H1 (cell line): ENCODE data around the gene RNASE3. TPM values are rescaled to one million over a fixed set of nuclear protein-coding genes. Genes with fewer than 3 reads are reported as not detected.
A peak's percentile ranks its signal among the peaks of the same experiment; 100 is the strongest.
"Not testable (repeated sequence)": the region's sequence is repeated elsewhere in the genome, so short reads cannot be mapped to it uniquely, and the experiment has no call there.

Source experiments
- CTCF ChIA-PET: fragments of 300-600 bp; sonication (Branson Sonifier 250); formaldehyde crosslinking; loops from one replicate; lab custom pipeline; 2021; ENCODE audit not compliant: partially characterized antibody; lab: Charles Lee
- POLR2A ChIA-PET: fragments of 300-600 bp; sonication (Branson Sonifier 250); formaldehyde crosslinking; loops from one replicate; lab custom pipeline; 2021; ENCODE audit warnings: inconsistent platforms; ENCODE audit not compliant: partially characterized antibody; lab: Charles Lee
- DNase-seq, 2 experiments: peaks; one replicate each; pipeline versions ENCODE4 v3.0.0 to v3.0.0-alpha.2; 2010 to 2022; ENCODE audit warnings: low spot score in 2 of 2, low read depth in 1 of 2, mixed read lengths in 1 of 2
- FAIRE-seq: peaks from 2 replicates; lab custom pipeline; 2011; peaks lifted over from hg19 to GRCh38; lab: Jason Lieb, UNC
- H2AFZ ChIP-seq: 2 replicates; pipeline ENCODE4 v1.8.1; 2012; ENCODE audit warnings: low read length, inconsistent platforms
- H2AK5ac ChIP-seq: 2 replicates; pipeline ENCODE4 v1.6.1; 2013; ENCODE audit warnings: low read depth, low read length
- H2BK120ac ChIP-seq: replicated peaks from 2 replicates; pipeline ENCODE3; 2013; ENCODE audit warnings: low read depth, low read length, inconsistent platforms
- H2BK12ac ChIP-seq: 2 replicates; pipeline ENCODE4 v1.6.1; 2013; ENCODE audit warnings: low read depth, low read length
- H2BK15ac ChIP-seq: 2 replicates; pipeline ENCODE4 v1.6.1; 2013; ENCODE audit warnings: low read length
- H2BK20ac ChIP-seq: 2 replicates; pipeline ENCODE4 v1.6.1; 2013; ENCODE audit warnings: low read length
- H2BK5ac ChIP-seq: 2 replicates; pipeline ENCODE4 v1.6.1; 2013; ENCODE audit warnings: low read depth, low read length
- H3K14ac ChIP-seq: 2 replicates; pipeline ENCODE4 v1.6.1; 2013; ENCODE audit warnings: inconsistent platforms; ENCODE audit not compliant: insufficient read length
- H3K18ac ChIP-seq: 2 replicates; pipeline ENCODE4 v1.6.1; 2013; ENCODE audit warnings: low read length; ENCODE audit errors: extremely low read depth
- H3K23ac ChIP-seq: 2 replicates; pipeline ENCODE4 v1.6.1; 2013; ENCODE audit warnings: inconsistent platforms; ENCODE audit not compliant: insufficient read length
- H3K23me2 ChIP-seq: 2 replicates; pipeline ENCODE4 v1.6.1; 2013; ENCODE audit warnings: low read depth, low read length
- H3K27ac ChIP-seq: 2 replicates; pipeline ENCODE4 v1.6.1; 2011; ENCODE audit warnings: low read depth, low read length, inconsistent platforms
- H3K27me3 ChIP-seq, 4 experiments: replicated peaks in 1 of 4; 1 replicate in 1 of 4; 2 replicates in 3 of 4; pipeline versions ENCODE4 v1.6.1 to v1.8.1; 2011 to 2013; ENCODE audit warnings: low read length in 3 of 4, mild to moderate bottlenecking in 3 of 4, inconsistent platforms in 2 of 4, mixed read lengths in 2 of 4, moderate library complexity in 1 of 4; ENCODE audit not compliant: control insufficient read depth in 3 of 4, insufficient read depth in 3 of 4; ENCODE audit errors: extremely low read depth in 1 of 4
- H3K36me3 ChIP-seq, 4 experiments: 2 replicates each; pipeline versions ENCODE4 v1.6.1 to v1.8.1; 2011 to 2013; ENCODE audit warnings: mild to moderate bottlenecking in 4 of 4, low read length in 3 of 4, moderate library complexity in 2 of 4, control low read depth in 1 of 4, inconsistent platforms in 1 of 4; ENCODE audit not compliant: insufficient read depth in 4 of 4, control insufficient read depth in 2 of 4
- H3K4ac ChIP-seq: replicated peaks from 2 replicates; pipeline ENCODE3; 2013; ENCODE audit warnings: low read length, low read depth, mixed read lengths, inconsistent platforms; ENCODE audit not compliant: insufficient read length
- H3K4me1 ChIP-seq, 4 experiments: replicated peaks in 1 of 4; 1 replicate in 1 of 4; 2 replicates in 3 of 4; pipeline versions ENCODE4 v1.6.1 to v1.8.1; 2011 to 2013; ENCODE audit warnings: low read length in 3 of 4, inconsistent platforms in 2 of 4, mixed read lengths in 1 of 4; ENCODE audit not compliant: insufficient read depth in 4 of 4, control insufficient read depth in 3 of 4
- H3K4me2 ChIP-seq, 2 experiments: 2 replicates each; pipeline versions ENCODE4 v1.6.1 to v1.8.1; 2011 to 2013; ENCODE audit warnings: low read depth in 2 of 2, low read length in 2 of 2, control low read depth in 1 of 2, inconsistent platforms in 1 of 2, mild to moderate bottlenecking in 1 of 2; ENCODE audit not compliant: insufficient read depth in 1 of 2
- H3K4me3 ChIP-seq, 4 experiments: fragments of 200-600, 300-600 bp in 1 of 4; sonication (generic), shearing (Covaris generic), sonication (Bioruptor Twin) in 1 of 4; 2 replicates each; pipeline versions ENCODE4 v1.5.1 to v1.8.1; 2011 to 2016; ENCODE audit warnings: low read length in 4 of 4, low read depth in 3 of 4, control low read depth in 2 of 4, inconsistent platforms in 2 of 4, mild to moderate bottlenecking in 2 of 4, mixed read lengths in 1 of 4, moderate library complexity in 1 of 4; ENCODE audit not compliant: insufficient read depth in 2 of 4; ENCODE audit errors: extremely low read depth in 1 of 4
- H3K56ac ChIP-seq: replicated peaks from 2 replicates; pipeline ENCODE3; 2013; ENCODE audit warnings: low read depth, mild to moderate bottlenecking, mixed read lengths, low read length, inconsistent platforms; ENCODE audit not compliant: insufficient read length
- H3K79me1 ChIP-seq: 2 replicates; pipeline ENCODE4 v1.6.1; 2013; ENCODE audit warnings: low read depth, low read length, control low read depth
- H3K79me2 ChIP-seq, 2 experiments: 2 replicates each; pipeline versions ENCODE4 v1.6.1 to v1.8.1; 2012 to 2013; ENCODE audit warnings: low read length in 2 of 2, mild to moderate bottlenecking in 2 of 2, inconsistent platforms in 1 of 2; ENCODE audit not compliant: insufficient read depth in 2 of 2, control insufficient read depth in 1 of 2
- H3K9ac ChIP-seq, 4 experiments: replicated peaks in 1 of 4; 1 replicate in 1 of 4; 2 replicates in 3 of 4; pipeline versions ENCODE4 v1.6.1 to v1.8.1; 2011 to 2013; ENCODE audit warnings: low read depth in 3 of 4, low read length in 3 of 4, control low read depth in 2 of 4, mild to moderate bottlenecking in 2 of 4, moderate library complexity in 2 of 4, inconsistent platforms in 1 of 4; ENCODE audit errors: extremely low read depth in 1 of 4
- H3K9me3 ChIP-seq, 2 experiments: 2 replicates each; pipeline versions ENCODE4 v1.6.1 to v1.8.1; 2012 to 2013; ENCODE audit warnings: mild to moderate bottlenecking in 2 of 2, moderate library complexity in 2 of 2, control low read depth in 1 of 2, inconsistent platforms in 1 of 2, low read depth in 1 of 2, low read length in 1 of 2, mixed read lengths in 1 of 2; ENCODE audit not compliant: insufficient read depth in 2 of 2
- H4K20me1 ChIP-seq, 2 experiments: replicated peaks in 1 of 2; 2 replicates each; pipeline versions ENCODE3 to v1.8.1; 2011 to 2013; ENCODE audit warnings: inconsistent platforms in 2 of 2, low read length in 2 of 2, mild to moderate bottlenecking in 1 of 2; ENCODE audit not compliant: insufficient read depth in 2 of 2, control insufficient read depth in 1 of 2
- H4K5ac ChIP-seq: 2 replicates; pipeline ENCODE4 v1.6.1; 2013; ENCODE audit warnings: low read length, low read depth, mixed read lengths, inconsistent platforms; ENCODE audit not compliant: insufficient read length
- H4K8ac ChIP-seq: 2 replicates; pipeline ENCODE4 v1.8.0; 2013; ENCODE audit warnings: mild to moderate bottlenecking, moderate library complexity, low read length, inconsistent platforms; ENCODE audit not compliant: insufficient read depth; ENCODE audit errors: extremely low read depth
- H4K91ac ChIP-seq: replicated peaks from 2 replicates; pipeline ENCODE3; 2013; ENCODE audit warnings: low read length, mixed read lengths, inconsistent platforms; ENCODE audit not compliant: insufficient read length
- CEBPB ChIP-seq: IDR thresholded peaks from 2 replicates; pipeline ENCODE4 v1.6.1; 2012; ENCODE audit warnings: low read depth, low read length
- WGBS, 2 experiments: shearing (Covaris generic) in 1 of 2; methylation state at CpG; one replicate each; pipeline versions ENCODE4 v1.1.6 to v1.1.7; 2013 to 2015; ENCODE audit warnings: low lambda C conversion rate in 2 of 2, mixed read lengths in 2 of 2, inconsistent platforms in 1 of 2, low coverage in 1 of 2, missing lambda C conversion rate in 1 of 2; ENCODE audit not compliant: insufficient replicate concordance in 2 of 2, insufficient coverage in 1 of 2, insufficient read length in 1 of 2; ENCODE audit errors: extremely low coverage in 1 of 2, missing lambda C conversion rate in 1 of 2; 5-methylcytosine and 5-hydroxymethylcytosine counted together
- polyA plus RNA-seq, 7 experiments: library from polyadenylated mRNA; depleted of rRNA in 3 of 7; stranded (reverse) in 5 of 7; unstranded in 2 of 7; fragments of >200 nt in 5 of 7; fragments of 200-250 nt in 2 of 7; gene quantifications; 1 replicate in 5 of 7; 2 replicates in 1 of 7; 4 replicates in 1 of 7; pipeline versions ENCODE4 v1.2.1 to v1.2.3, GENCODE V29; 2011 to 2013; ENCODE audit warnings: missing spikeins in 2 of 7, mixed read lengths in 2 of 7
- total RNA-seq: library from RNA; stranded (reverse); fragmentation: NEBNext Ultra II Directional; extraction: Animal tissue kit (Norgen Biotek cat#: 25700); gene quantifications from 2 replicates; pipeline ENCODE4 v1.2.1, GENCODE V29; 2021

RNASE3 gene
- total and polyA plus RNA-seq, 2 of the 8 experiments (the other 6 are each of a cell fraction or from before 2014, with no cell fraction given): not detected

GRCh38 chr14:20919038-20919756 is 28.0 kb downstream of the RNASE3 start:
- H2BK12ac ChIP-seq, POLR2A ChIA-PET, H3K4me3 ChIP-seq, H2AK5ac ChIP-seq, H3K56ac ChIP-seq, H3K36me3 ChIP-seq, H3K79me2 ChIP-seq, H3K27me3 ChIP-seq, H4K91ac ChIP-seq, H2BK20ac ChIP-seq, H3K27ac ChIP-seq, DNase-seq, H3K4me1 ChIP-seq, H4K20me1 ChIP-seq, H3K79me1 ChIP-seq, H3K4ac ChIP-seq, H3K9ac ChIP-seq, H2BK15ac ChIP-seq, H4K5ac ChIP-seq, H3K23ac ChIP-seq, H2BK5ac ChIP-seq, H3K14ac ChIP-seq, H3K9me3 ChIP-seq, H4K8ac ChIP-seq, H2AFZ ChIP-seq, FAIRE-seq, H2BK120ac ChIP-seq, H3K23me2 ChIP-seq, H3K4me2 ChIP-seq, H3K18ac ChIP-seq: not testable (repeated sequence)
- WGBS, 2 experiments: 88% methylated on average over 11 of the region's 11 CpGs; no CpG with 5 or more reads in 1 of the 2 experiments
- peak; percentile 78; the same call in 1 of the 2 replicates for TF ChIP-seq CEBPB
- CTCF ChIA-PET: interaction anchor here (1.3 to 3.7 kb wide), 3 partner anchors 11 to 53 kb away, joined by 3 to 17 read pairs (median 5); no protein-coding TSS in a partner anchor
